MCF 10A (cell line): ENCODE data around the gene AMER2. TPM values are rescaled to one million over a fixed set of nuclear protein-coding genes. Genes with fewer than 3 reads are reported as not detected.

Experiments used
- BruUV-seq: library from RNA; stranded (reverse); fragments of 400-500 nt; replicated peaks from 2 replicates; lab custom pipeline; 2021; lab: Mats Ljungman, UMichigan
- CTCF ChIA-PET: fragments of 300-600 bp; sonication (Branson Sonifier 250); formaldehyde crosslinking; extraction: SDS; loops from one replicate; lab custom pipeline; 2021; ENCODE audit warnings: antibody characterized with exemption, inconsistent platforms; lab: Yijun Ruan, JAX
- POLR2A ChIA-PET: fragments of 300-600, 350-650 bp; sonication (Branson Sonifier 250); formaldehyde crosslinking; extraction: SDS; loops from one replicate; lab custom pipeline; 2020; ENCODE audit warnings: antibody characterized with exemption, inconsistent platforms; lab: Yijun Ruan, JAX
- DNase-seq: peaks from one replicate; pipeline ENCODE4 v3.0.0-alpha.2; 2018; ENCODE audit not compliant: unreplicated experiment
- H3K27ac Mint-ChIP-seq: one replicate; pipeline ENCODE4 v1.8.0; 2022; ENCODE audit warnings: mild to moderate bottlenecking, low read depth, mixed read lengths; ENCODE audit not compliant: unreplicated experiment
- H3K27me3 Mint-ChIP-seq: one replicate; pipeline ENCODE4 v1.8.0; 2022; ENCODE audit warnings: mixed read lengths; ENCODE audit not compliant: insufficient read depth, unreplicated experiment
- H3K36me3 Mint-ChIP-seq: one replicate; pipeline ENCODE4 v1.8.0; 2022; ENCODE audit warnings: mild to moderate bottlenecking, moderate library complexity, mixed read lengths; ENCODE audit not compliant: insufficient read depth, unreplicated experiment
- H3K4me1 Mint-ChIP-seq: one replicate; pipeline ENCODE4 v1.8.0; 2022; ENCODE audit warnings: mixed read lengths; ENCODE audit not compliant: insufficient read depth, unreplicated experiment
- H3K4me3 Mint-ChIP-seq: one replicate; pipeline ENCODE4 v1.8.0; 2022; ENCODE audit warnings: mild to moderate bottlenecking, moderate library complexity, mixed read lengths; ENCODE audit not compliant: unreplicated experiment
- H3K9me3 Mint-ChIP-seq: one replicate; pipeline ENCODE4 v1.8.0; 2022; ENCODE audit warnings: mixed read lengths; ENCODE audit not compliant: unreplicated experiment
- CTCF ChIP-seq: fragments of 200-600 bp; IDR thresholded peaks from one replicate; pipeline ENCODE4 v1.8.0; 2022; ENCODE audit warnings: antibody characterized with exemption, mild to moderate bottlenecking; ENCODE audit not compliant: unreplicated experiment
- intact Hi-C: fragments of 100-400 bp; cut with micrococcal nuclease; formaldehyde crosslinking; loops from 2 replicates; pipeline ENCODE4 v1.14.1; 2022
- total RNA-seq: library from RNA; stranded (reverse); gene quantifications from 2 replicates; pipeline ENCODE4 v1.2.3, GENCODE V29; 2022

The AMER2 gene
- total RNA-seq, 1 experiment from 2014 or later: not detected

GRCh38 chr13:25169356-25169755 lies 2.7 kb downstream of the AMER2 start:
- CTCF ChIA-PET: interaction anchor here (0.6 kb wide), 1 partner anchor 44 kb away, joined by 3 read pairs; no protein-coding TSS in a partner anchor
- BruUV-seq: no TSS peak
- H3K4me1 Mint-ChIP-seq: peaks cover 14% of the 10 kb centered on the region
- POLR2A ChIA-PET: no interaction called here
- H3K27me3 Mint-ChIP-seq: peaks cover 33% of the 10 kb centered on the region
- intact Hi-C loops: no loop called here
- H3K36me3 Mint-ChIP-seq: no peaks in the 10 kb centered on the region
- no peak overlapping the region for H3K4me3 Mint-ChIP-seq
- TF ChIP-seq CTCF: no peak
- no peaks in the 10 kb centered on the region for H3K9me3 Mint-ChIP-seq
- no peak overlapping the region for H3K27ac Mint-ChIP-seq
- DNase-seq: no peak

GRCh38 chr13:25168790-25169189 lies 3.3 kb downstream of the AMER2 start:
- DNase-seq: no peak
- Mint-ChIP-seq H3K36me3 (no peaks in the 10 kb centered on the region), H3K27ac (no peak overlapping the region), H3K27me3 (peaks cover 27% of the 10 kb centered on the region), H3K4me1 (peaks cover 10% of the 10 kb centered on the region), H3K9me3 (no peaks in the 10 kb centered on the region), H3K4me3 (no peak overlapping the region)
- CTCF ChIA-PET: no interaction called here
- no peak for TF ChIP-seq CTCF
- POLR2A ChIA-PET: interaction anchor here (0.6 kb wide), 1 partner anchor 29 kb away, joined by 3 read pairs; no protein-coding TSS in a partner anchor
- intact Hi-C loops: no loop called here
- no TSS peak for BruUV-seq

- intact Hi-C loops: no loop called here
- no peak overlapping the region for H3K4me3 Mint-ChIP-seq
These were observed 4.5 kb downstream of the AMER2 start for GRCh38 chr13:25167382-25168174.

More at GRCh38 chr13:25167382-25168174, 4.5 kb downstream of the AMER2 start:
- no peak overlapping the region for H3K27ac Mint-ChIP-seq
- no peak for DNase-seq
- H3K36me3 Mint-ChIP-seq: no peaks in the 10 kb centered on the region
- no peak for TF ChIP-seq CTCF
- no TSS peak for BruUV-seq
- ChIA-PET CTCF (no interaction called here), POLR2A (no interaction called here)
- no peaks in the 10 kb centered on the region for H3K9me3 Mint-ChIP-seq
- peaks cover 15% of the 10 kb centered on the region for H3K27me3 Mint-ChIP-seq
- peaks cover 10% of the 10 kb centered on the region for H3K4me1 Mint-ChIP-seq
